IgD-negative memory B cell (primary cell): ENCODE data around the gene BAHCC1. TPM values are rescaled to one million over a fixed set of nuclear protein-coding genes. Genes with fewer than 3 reads are reported as not detected.

Experiments used
- H3K27ac Mint-ChIP-seq, 3 donors: one replicate each; pipeline ENCODE4 v1.8.0; 2020 to 2022; ENCODE audit warnings: mild to moderate bottlenecking in 3 of 3, mixed read lengths in 3 of 3, moderate library complexity in 1 of 3
- H3K27me3 Mint-ChIP-seq: one replicate; pipeline ENCODE4 v1.8.0; 2021; ENCODE audit warnings: mixed read lengths
- H3K36me3 Mint-ChIP-seq: one replicate; pipeline ENCODE4 v1.8.0; 2020; ENCODE audit warnings: mild to moderate bottlenecking, mixed read lengths
- H3K4me1 Mint-ChIP-seq, 3 donors: one replicate each; pipeline ENCODE4 v1.8.0; 2020 to 2022; ENCODE audit warnings: mixed read lengths in 3 of 3, mild to moderate bottlenecking in 1 of 3
- H3K4me3 Mint-ChIP-seq, 4 donors: one replicate each; pipeline ENCODE4 v1.8.0; 2020 to 2022; ENCODE audit warnings: mild to moderate bottlenecking in 4 of 4, mixed read lengths in 4 of 4, moderate library complexity in 3 of 4
- H3K9me3 Mint-ChIP-seq, 3 donors: one replicate each; pipeline ENCODE4 v1.8.0; 2020 to 2021; ENCODE audit warnings: mixed read lengths in 3 of 3, mild to moderate bottlenecking in 1 of 3
- polyA plus RNA-seq: library from polyadenylated mRNA; unstranded; fragments of 300-500 nt; fragmentation: Illumina TruSeq; gene quantifications from one replicate; pipeline ENCODE4 v1.2.3, GENCODE V29; 2021

Gene BAHCC1
- polyA plus RNA-seq, 1 donor from 2014 or later = not detected

GRCh38 chr17:81514489-81514738 is 119.2 kb downstream of the BAHCC1 start:
- Mint-ChIP-seq H3K4me1 (peaks cover 24 to 38% (median 36%) of the 10 kb centered on the region in 3 donors), H3K27me3 (no peaks in the 10 kb centered on the region), H3K9me3 (no peaks in the 10 kb centered on the region), H3K36me3 (peaks cover 24% of the 10 kb centered on the region), H3K4me3 (peak overlapping the region; percentile 86 to 99 (median 91)), H3K27ac (peak overlapping the region; percentile 84 to 99 (median 95))

DNA sequence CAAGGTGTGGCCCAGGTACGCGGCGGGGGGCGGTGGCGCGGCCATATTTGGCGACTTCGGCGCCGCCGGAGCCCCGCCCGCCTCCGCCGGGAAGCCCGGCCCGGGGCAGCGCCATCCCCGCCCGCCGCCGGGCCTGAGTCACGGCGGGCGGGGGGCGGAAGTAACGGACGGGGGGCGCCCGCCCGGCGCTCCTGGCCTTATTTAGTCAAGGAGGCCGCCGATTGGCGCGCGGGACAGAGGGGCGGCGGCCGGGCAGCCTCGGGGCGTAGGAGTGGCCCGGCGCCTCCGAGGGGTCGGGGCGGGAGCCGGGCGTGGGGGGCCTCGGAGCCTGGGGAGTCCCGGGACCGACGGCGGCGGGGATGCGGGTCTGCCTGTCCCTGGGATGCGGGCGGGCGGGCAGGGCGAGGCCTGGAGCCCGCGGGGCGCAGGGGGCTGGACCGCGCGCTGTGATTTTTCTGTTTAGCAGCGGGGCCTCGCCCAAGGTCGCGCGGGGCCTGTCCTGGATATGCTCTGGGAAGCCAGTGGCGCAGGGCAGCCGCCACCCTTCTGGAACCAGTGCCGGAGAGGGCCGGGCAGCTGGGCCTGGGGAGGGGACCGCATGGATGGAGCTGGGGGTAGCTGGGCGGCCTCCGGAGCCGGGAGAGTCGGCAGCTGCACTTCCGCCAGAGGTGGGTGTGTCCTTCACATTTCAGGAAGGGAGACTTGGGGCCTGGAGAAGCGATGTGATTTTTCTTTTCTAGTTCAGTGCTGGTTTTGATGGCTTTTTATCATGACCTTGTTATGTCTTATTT is 119.7 kb downstream of the BAHCC1 start:
- peak overlapping the region; percentile 89 to 96 (median 94) for H3K4me3 Mint-ChIP-seq
- H3K27ac Mint-ChIP-seq = peak overlapping the region; percentile 92 to 99 (median 93)
- peaks cover 19% of the 10 kb centered on the region for H3K36me3 Mint-ChIP-seq
- no peaks in the 10 kb centered on the region for H3K27me3 Mint-ChIP-seq
- no peaks in the 10 kb centered on the region for H3K9me3 Mint-ChIP-seq
- peaks cover 19 to 32% (median 30%) of the 10 kb centered on the region in 3 donors for H3K4me1 Mint-ChIP-seq

DNA sequence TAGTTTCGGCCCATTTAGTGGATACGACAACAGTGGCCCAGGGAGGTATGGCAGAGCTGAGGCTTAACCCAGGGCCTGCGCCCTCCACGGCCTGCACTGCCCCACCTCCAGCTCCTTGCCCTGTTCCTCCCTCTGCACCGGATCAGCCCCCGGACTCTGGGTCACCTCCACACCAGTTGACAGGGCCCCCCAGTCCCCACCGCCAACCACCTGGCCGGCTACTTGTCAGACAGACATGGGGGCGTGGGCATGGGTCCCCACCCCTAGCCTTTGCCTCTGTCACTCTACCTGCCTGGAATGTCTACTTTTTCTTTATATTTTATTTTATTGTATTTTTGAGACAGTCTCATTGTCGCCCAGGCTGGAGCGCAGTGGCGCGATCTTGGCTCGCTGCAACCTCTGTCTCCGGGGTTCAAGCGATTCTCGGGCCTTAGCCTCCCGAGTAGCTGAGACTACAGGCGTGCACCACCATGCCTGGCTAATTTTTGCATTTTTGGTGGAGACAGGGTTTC is 120.3 kb downstream of the BAHCC1 start:
- H3K4me1 Mint-ChIP-seq = peaks cover 15 to 28% (median 28%) of the 10 kb centered on the region in 3 donors
- H3K27me3 Mint-ChIP-seq = no peaks in the 10 kb centered on the region
- H3K36me3 Mint-ChIP-seq = peaks cover 14% of the 10 kb centered on the region
- H3K9me3 Mint-ChIP-seq = no peaks in the 10 kb centered on the region
- peak overlapping the region; percentile 89 to 96 (median 94) for H3K4me3 Mint-ChIP-seq
- H3K27ac Mint-ChIP-seq = peak overlapping the region; percentile 92 to 97 (median 96)

Other genes with a start within 250 kb of the BAHCC1 start
- gene PVALEF, start 229.9 kb upstream of the BAHCC1 start, polyA plus RNA-seq = not detected
- 0.29 TPM for gene AATK, start 229.2 kb upstream of the BAHCC1 start, polyA plus RNA-seq
- gene CEP131, start 172.5 kb upstream of the BAHCC1 start, polyA plus RNA-seq = 10.8 TPM
- 15.3 TPM for gene TEPSIN, start 156.4 kb upstream of the BAHCC1 start, polyA plus RNA-seq
- 91.8 TPM for gene NDUFAF8, start 156.1 kb upstream of the BAHCC1 start, polyA plus RNA-seq
- gene SLC38A10, start 100.2 kb upstream of the BAHCC1 start, polyA plus RNA-seq = 84.5 TPM
- gene ACTG1, start 117.3 kb downstream of the BAHCC1 start, polyA plus RNA-seq = 1,302 TPM
- gene FSCN2, start 132.9 kb downstream of the BAHCC1 start, polyA plus RNA-seq = 0.83 TPM
- gene FAAP100, start 156.9 kb downstream of the BAHCC1 start, polyA plus RNA-seq = 25.6 TPM
- 53.5 TPM for gene NPLOC4, start 241.7 kb downstream of the BAHCC1 start, polyA plus RNA-seq
- 0.36 TPM for gene TSPAN10, start 241.7 kb downstream of the BAHCC1 start, polyA plus RNA-seq